HG03159 (cell line): ENCODE results near the gene COL27A1.

ENCODE experiments used
- ATAC-seq: cut with Tn5 transposase; IDR thresholded peaks from one replicate; pipeline ENCODE4 v1.9.1; 2021; ENCODE audit warnings: mild to moderate bottlenecking, moderate library complexity; ENCODE audit not compliant: unreplicated experiment

Gene COL27A1

DNA sequence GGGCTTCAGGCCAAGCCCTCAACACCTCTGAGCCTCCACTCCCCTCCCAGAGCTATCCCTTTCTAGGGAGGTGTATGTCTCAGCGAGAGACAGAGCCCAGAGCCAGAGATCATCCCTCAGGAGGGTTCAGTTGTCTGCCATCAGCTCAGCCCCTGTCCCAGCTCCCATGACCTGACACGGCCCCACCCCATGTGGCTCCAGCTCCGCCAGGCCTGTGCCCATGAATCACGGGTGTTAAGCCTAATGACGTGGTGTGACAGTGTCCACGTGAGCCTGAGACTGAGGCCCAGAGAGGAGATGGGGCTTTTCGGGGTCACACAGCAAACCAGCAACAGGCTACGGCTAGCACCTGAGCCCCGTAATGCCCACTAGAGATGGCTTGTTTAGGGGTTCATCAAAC is 106.7 kb downstream of the COL27A1 start:
- ATAC-seq, result no peak

DNA sequence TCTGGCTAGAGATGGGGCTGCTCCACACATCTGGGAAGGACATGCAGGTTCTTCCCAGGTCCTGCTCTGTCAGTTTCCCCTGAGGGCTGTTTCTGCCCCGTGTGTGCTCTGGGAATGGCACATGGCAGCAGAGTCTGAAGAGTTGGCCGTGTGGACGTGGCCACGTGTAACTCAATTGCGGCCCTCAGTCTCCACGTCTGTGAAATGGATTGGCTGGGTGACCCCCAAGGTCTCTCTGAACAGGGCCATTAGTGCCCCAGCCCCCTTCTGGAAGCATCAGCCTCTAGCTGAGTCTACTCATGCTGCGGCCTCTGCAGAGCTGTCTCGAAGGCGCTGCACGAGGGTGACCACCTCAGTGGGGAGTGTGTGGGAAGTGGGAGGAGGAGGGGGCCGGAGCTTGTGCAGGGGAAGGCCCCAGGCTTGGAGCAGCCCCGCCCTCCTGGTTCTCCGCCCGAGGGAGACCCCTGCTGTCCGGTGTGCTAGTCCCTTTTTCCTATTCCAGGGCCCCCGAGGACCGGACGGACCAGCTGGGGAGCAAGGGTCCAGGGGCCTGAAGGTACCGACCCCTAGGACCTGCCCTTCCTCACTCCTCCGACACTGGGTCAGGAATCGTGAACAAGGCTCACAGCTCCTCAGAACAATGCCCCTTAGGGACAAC is 108.6 kb downstream of the COL27A1 start:
- no peak for ATAC-seq

DNA sequence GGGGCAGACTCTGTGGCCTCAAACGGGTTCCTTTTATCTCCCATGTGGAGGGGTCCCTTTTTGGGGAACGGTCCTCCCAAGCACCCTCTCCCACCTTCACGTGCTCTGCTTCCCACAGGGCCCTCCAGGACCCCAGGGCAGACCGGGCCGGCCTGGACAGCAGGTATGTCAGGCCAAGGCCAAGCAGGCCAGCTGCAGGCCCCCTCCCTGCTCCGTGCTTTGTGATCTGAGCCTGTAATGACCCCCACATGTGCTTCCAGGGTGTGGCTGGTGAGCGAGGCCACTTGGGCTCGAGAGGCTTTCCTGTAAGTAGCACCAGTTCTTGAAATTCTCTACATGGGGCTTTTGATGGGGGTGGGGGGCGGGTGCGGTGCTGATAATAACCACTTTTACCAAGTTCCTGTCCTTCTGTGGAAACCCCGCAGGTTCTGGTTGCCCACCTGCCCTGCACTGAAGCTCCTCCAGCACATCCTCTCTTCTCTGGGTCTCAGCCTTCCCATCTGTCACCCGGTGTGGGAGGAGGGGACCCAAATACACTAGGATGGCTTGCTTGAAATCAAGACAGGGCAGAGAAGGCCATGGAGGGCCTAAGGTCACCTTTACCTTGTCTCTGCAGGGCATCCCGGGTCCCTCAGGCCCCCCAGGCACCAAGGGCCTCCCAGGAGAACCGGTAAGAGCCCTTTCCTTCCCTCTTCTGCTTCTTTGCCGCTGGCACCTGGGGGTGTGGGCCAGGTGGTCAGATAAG is 109.6 kb downstream of the COL27A1 start:
- ATAC-seq, result no peak

DNA sequence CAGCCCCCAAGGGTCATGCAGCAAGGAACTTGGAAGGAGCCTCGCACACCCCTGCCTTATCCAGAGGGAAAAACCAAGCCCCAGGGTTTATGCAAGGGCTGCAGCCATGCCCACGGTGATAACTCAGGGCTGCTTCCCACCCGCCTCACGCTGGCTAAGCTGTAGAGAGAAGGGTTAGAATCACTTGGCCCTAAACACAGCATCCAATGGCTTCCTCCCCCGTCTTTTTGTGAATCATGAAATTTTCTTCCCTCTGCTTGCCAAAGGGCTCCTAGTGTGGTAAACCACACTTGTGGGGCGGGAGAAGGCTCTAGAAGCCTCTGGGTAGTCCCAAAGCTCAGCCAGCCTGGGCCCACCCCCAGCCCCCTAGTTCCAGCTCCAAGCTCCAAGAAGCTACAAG is 111.6 kb downstream of the COL27A1 start:
- no peak for ATAC-seq

DNA sequence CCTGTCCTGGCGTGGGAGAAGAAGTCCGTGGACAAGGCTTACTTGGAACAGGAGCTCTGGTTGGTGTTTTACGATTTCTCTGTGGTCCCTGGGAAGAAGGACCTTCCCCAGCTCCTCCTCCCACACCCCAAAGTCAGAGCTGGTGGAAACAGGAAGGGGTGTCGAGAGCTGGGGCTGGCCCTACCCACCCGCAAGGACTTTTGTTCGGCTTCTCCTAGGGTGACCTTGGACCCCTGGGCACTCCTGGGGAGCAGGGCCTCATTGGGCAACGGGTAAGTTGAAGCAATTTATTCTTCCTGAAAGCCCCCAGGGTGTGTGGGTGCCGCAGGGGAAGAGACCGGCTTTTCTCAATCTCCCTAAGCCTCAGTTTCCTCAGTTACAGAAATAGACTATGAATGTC is 113.7 kb downstream of the COL27A1 start:
- ATAC-seq, result no peak

DNA sequence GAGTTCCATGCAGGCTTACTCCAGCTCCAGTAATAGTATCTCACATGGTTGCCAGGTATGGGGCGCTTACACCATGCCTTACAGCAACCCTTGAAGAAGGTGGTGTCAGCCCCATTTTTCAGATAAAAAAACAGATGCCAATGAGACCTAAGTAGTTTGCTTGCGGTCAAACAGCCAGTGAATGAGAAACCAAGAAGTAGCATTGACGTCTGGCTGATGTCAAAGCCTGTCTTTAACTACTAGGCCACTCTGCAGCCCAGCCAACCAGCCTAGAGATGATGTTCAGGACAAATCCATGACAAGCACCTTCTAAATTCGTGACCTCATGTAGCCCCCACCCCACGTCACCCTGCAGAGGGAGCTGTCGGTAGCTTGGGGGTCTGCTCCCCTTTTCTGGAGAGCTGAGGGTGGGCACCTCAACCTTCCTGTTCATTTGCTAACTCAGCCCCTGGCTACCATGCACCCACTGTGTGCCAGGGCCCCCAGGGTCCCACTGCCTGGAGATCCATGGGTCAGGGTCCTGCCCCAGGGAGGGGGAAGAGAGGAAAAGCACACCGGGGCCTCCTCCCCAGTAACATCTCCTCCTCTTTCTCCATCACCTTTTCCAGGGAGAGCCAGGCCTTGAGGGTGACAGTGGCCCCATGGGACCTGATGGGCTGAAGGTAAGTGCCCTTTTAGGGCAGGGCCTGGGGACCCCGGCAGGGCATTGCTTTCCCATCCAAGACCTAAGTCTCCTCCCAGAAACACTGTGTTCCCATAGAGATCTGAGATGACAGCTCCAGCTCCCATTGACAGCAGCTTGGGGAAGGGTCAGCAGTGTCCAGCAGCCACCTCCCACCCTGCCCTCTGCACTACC is 115.0 kb downstream of the COL27A1 start:
- no peak for ATAC-seq

DNA sequence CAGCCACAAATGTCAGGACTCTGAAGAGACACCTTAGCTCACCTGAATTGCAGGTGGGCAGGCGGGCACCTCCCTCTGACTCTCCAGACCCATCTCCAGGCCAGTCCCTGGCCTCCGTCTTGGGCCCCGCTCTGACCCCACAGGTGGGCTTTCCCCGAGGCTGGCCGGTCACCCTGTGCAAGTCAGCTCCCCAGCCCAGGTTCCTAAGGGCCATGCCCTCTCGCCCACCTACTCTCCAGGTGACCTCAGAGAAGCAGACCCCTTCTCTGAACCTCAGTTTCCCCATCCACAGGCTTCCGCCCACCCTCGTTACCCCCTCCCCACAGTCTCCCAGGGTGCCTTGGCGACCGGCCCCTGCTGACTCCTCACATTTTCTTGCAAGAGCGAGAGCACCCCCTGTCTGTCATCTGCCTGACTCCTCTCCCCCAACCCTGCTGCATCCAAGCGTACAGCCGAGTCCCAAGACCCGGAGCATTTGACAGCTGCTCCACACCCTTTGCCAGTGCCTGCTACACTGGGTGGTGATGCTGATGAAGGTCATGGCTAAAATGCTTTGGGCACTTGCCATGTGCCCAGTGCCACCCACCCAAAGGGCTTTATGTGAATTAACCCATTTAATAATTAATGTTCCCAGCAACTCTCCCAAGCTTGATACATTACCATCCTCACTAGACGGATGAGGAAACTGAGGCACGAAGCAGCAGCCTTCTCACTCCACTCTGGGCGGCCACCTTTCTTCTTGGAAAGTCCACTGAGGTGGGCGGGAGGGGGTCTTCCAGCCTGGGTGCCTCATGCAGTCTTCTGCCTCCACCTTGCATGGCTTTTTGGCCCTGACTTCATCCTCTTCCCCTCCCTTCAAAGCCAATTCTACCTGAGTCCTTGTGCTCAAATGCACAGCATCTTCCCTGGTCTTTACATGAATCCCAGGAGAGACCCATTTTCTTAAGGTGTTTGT is 116.5 kb downstream of the COL27A1 start:
- ATAC-seq, result no peak

DNA sequence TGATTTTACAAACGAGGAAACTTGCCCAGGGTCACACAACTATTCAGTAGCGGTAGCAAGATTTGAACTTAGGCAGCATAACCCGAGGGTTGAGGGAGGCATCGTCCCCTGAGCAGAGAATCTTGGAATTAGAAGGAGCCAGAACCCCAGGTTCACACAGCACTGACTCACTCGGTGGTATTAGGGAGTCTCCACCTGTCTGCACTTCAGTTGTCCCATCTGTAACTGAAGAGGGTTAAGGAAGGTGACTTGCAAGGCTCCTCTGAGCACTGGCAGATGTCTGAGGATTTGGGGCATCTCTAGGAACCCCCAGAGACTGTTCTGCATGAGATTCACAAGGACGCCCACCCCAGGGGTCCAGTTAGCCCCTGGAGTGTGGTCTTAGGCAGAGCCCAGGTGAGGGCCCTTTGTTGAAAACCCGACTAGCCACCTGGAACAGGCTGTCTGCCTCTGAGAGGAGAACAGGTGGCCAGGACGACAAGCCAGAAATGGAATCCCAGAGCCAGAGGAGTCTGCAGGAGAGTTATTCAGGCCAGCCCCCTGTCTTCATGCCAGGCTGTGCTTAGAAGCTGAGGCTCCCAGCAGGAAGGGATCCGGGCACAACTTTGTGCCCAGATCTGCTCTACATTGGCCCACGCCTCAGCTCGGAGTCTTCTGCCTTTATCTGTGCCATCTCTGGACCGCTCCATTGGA is 117.5 kb downstream of the COL27A1 start:
- ATAC-seq, result no peak

DNA sequence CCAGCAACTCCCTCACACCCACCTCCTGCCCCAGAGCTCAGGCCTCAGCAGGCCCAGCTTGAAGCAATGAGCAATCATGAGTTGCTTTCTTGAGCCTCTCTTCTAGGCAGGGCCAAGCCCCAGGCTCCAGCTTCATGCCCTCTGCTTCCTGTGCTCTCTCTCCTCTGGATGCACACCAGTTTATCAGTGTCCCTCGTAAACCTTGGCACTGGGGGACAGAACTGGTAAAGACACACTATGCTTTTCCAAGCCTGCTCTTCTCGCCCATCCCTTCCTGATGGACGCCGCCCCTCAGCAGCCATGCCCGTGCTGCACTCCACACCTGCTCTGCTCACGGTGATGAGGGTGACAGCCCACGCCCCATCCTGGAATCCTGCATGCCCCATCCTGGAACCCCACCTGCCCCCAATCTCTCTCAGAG is 118.1 kb downstream of the COL27A1 start:
- ATAC-seq, result no peak

DNA sequence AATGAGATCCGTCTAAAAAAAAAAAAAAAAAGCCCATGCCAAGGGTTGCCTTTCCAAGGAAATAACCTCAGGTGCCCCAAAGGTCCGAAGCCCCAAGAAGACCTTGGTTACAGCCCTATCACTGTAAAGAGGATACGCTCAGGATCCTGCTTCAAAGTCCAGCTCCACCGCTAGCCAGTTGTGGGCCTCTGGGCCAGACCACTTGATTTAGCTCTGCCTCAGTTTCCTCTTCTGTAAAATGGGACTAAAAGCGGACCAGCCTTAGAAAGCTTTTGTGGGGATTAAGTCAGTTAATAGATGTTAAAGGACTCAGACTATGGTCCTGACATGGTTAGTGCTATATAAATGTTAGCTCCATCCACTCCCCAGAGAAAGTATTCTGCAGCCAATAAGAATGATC is 118.9 kb downstream of the COL27A1 start:
- no peak for ATAC-seq

DNA sequence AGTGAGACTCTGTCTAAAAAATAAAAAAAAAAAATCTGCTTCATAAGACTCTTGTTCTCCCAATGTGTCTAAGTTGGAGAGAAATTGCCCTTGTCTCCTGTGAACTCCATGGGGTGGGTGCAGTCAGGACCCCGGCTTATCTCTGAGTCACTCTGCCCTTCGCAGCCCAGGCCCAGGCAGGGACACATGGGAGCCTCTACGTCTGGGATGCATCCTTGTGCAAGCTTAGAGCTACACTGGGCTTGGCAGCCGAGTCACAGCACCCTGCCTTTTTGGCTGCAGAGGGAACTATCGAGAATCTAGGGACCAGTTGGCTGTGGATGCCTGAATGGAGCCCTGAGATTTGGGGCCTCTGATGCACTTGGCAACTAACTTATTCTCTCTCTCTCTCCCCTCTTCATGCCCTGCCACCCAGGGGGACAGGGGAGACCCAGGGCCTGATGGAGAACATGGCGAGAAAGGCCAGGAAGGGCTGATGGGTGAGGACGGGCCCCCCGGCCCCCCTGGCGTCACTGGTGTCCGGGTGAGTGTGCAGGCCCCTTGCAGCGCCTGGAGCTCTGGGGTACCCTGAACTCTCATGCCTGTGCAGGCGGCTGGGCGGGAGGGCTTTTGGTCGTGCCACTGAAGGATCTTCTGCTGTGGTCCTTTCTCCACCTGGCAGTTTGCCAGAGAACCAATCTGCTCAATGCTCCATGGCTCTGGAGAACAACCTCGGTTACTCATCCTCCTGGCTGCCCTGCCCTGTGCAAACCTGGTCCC is 120.1 kb downstream of the COL27A1 start:
- no peak for ATAC-seq

DNA sequence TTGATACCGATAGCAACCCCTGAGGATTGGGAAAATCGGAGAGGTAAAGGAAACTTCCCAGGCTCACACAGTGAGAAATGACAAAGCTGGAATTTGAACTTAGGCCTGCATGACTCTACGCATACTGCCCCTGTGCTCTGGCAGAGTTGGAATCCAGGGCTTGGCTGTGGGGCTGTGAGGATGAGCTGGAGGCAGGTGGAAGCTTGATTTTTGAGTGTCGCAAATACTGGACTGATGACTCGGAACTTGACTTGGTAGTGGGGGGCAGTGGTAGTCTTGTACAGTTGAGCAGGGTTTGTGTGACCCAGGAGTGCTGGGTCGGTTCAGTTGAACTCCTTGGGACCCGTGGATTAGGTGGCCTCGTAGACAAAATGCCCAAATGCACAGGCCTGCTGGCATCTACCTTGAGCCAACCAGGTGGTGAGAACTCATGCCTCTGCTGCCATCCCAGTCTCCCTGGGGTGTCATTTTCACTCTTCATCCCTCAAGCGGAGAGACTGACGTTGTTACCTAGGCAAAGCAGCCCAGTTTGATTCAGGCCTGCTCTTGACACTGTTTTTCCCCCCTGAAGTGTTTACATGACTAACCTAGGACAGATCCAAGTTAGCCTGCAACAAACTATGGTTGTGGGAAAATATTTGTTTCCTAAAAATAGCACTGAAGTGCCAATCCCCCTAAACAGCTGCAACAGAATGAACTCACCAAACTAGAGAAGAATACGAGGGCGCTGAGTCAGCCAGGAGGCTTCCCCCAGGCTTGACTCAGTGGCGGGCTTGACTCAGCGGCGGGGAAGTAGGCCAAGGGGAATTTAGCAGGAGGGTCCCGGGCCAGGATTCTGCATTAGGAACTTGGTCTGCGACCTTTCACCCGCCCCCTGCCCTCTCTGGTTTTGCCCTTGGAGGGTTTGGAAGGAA is 121.8 kb downstream of the COL27A1 start:
- ATAC-seq, result no peak

DNA sequence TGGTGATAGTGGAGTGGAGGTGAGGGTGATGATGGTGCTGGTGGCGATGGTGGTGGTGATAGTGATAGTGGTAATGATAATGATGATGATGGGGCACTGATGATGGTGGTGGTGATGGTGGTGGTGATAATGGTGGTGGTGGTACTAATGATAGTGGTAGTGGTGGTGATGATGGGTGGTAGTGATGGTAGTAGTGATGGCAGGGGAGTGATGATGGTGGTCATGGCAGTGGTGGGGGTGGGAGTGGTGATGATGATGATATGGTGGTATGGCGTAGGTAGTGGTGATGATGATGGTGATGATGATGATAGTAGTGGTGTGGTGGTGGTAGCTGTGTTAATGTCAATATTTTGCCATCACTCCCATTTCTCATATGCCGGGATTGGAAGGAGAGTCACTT is 123.0 kb downstream of the COL27A1 start:
- no peak for ATAC-seq

DNA sequence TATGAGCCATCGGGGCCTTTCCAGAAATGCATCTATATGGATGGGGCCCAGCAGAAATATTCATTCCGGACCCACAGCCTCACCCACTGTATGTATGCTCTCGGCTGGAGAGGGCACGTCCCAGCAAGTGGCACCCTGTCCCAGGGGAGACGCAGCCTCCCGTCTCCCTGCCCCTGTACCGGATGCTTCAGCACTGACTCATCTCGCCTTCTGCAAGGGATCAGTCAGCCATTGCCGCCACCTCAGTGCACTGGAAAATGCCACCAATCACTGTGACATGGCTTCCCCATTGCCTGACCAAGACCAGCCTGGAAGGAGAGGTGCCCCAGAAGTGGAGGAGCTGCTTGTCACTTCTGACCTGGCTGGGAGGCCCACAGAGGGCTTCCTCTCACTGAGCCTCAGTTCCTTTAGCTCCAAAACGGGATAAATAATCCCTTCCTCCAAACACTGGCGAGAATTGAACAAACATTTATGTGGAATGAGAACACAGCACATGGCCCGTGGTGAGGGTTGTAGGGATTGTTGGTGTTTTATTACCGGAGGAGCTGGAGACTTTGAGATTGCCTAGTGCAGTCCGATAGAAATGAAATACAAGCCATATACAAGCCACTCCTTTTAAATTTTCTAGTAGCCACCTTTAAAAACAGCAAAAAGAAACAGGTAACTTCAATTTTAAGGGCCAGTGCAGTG is 123.7 kb downstream of the COL27A1 start:
- no peak for ATAC-seq

DNA sequence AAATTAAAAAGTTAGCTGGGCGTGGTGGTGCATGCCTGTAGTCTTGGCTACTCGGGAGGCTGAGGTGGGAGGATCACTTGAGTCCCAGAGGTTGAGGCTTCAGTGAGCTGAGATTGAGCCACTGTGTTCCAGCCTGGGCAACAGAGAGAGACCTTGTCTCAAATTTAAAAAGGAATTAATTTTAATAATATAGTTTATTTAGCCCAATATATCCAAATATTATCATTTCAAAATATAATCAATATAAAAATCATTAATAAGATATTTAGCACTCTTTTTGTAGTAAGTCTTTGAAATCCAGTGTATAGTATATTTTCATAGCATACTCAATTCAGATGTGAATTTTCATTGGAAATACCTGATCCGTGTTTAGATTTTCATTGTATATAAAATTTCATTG is 124.4 kb downstream of the COL27A1 start:
- no peak for ATAC-seq

DNA sequence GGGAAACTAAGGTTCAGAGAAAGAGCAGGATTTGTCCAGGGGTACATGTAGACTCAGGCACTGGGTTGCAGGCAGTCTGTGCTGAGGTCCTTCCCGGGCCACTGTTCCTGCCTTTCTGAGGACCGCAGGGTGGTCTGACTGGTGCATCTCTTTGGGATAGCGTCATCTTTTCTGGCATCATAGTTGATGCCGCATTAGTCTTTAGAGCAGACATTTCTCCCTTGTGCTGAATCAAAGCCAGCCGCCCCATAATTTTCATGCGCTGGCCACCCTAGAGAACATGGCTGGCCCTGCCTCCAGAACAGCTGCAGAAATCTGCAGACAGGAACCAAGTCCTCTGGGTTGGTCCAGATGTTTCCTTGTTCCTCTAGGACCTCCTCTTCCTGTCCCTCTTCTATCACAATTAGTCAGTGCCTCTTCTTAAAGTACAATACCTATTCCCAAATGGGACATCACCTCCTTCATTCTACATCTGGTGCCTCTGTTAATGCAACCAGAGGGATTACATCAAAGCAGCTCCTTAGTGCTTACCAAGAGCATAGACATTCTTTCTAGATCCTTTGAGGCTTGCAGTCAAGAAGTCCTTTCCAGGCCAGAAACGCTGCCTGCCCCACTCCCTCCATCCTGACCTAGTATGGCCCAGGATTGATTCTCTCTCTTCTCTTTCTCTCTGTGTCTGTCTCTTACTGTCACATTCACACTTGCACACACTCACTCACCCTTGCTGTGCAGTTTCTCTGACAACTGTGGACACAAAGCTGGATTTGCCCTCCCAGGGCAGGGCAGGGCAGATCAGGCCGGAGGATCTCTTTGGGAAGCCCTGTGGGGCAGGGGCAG is 125.5 kb downstream of the COL27A1 start:
- ATAC-seq, result no peak
